HG03039 (cell line): ENCODE results near the gene PROM2.

ENCODE experiments used
- ATAC-seq: cut with Tn5 transposase; IDR thresholded peaks from one replicate; pipeline ENCODE4 v1.9.1; 2021; ENCODE audit warnings: mild to moderate bottlenecking, moderate library complexity; ENCODE audit not compliant: unreplicated experiment

The PROM2 gene

DNA sequence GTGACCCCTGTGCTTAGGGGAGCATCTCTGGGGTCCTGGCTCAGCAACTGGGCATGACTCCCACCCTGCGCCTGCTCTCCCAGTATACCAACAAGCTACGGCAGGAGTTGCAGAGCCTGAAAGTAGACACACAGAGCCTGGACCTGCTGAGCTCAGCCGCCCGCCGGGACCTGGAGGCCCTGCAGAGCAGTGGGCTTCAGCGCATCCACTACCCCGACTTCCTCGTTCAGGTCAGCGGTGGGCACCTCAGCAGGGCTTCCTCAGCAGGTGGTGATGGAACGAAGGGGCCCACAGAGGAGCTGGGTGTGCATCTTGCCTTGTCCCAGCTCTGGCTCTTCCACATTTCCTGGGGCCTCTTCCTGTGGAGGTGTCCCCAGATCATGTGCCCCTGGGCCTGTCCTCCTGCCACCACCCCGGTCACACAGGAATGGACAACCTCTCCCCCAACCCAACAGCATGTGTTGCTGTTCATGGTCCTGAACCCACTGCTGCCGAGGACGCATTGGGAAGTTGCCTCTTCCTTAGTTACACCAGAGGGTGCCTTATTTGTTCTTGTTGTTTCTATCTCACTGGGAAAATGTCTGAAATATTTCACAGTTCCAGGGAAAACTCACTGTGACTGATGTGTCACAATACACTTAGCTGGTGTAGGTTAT lies 10.8 kb downstream of the PROM2 start:
- ATAC-seq: no peak

DNA sequence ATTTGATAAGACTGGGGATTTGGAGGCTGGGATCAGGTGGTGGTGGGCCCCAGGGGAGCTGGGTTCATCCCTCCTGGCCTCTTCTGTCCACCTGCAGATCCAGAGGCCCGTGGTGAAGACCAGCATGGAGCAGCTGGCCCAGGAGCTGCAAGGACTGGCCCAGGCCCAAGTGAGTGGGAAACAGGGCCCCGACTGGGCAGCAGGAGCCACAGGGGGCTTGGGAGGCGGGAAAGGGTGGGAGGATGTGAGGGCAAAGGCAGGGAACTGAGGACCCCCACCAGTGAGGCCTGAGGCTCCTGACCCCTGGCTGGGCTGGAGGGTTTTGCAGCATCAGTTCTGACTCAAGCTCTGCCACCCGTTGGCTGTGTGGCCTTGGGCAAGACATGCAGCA lies 11.3 kb downstream of the PROM2 start:
- ATAC-seq: no peak

DNA sequence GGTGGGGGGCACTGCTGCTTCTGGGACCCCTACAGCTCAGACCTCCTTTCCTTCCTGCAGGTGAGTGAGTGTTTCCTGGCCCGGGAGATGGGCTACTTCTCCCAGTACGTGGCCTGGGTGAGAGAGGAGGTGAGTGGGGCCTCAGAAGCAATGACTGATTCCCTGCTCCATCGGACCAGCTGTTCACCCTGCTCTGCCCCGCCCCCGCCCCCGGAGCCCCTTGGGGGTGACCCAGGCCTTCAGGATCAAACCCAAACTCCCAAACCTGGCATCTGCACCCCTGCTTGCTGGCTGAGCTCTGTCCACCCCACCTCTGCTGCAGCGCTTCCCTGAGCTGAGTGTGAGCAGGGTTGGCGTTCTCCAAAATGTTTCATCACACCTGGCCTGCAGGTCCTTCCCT lies 13.1 kb downstream of the PROM2 start:
- no peak for ATAC-seq

DNA sequence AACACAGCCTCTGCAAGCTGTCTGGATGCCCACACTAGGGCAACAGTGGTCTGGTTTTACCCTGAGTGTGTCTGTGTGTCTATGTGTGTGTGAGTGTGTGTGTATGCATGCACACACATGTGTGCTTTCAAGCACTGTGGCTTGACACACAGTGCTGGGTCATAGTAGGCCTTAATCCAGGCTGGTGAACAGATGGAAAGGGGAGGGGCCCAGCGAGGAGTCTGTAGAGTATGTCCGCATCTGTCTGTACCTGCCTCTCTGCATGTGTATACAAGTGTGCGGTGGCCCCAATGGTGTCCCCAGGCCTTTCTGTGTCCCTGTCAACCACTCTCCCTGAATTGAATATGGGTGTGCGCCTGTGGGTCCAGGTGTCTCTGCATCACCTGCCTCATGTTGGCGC lies 13.6 kb downstream of the PROM2 start:
- no peak for ATAC-seq

DNA sequence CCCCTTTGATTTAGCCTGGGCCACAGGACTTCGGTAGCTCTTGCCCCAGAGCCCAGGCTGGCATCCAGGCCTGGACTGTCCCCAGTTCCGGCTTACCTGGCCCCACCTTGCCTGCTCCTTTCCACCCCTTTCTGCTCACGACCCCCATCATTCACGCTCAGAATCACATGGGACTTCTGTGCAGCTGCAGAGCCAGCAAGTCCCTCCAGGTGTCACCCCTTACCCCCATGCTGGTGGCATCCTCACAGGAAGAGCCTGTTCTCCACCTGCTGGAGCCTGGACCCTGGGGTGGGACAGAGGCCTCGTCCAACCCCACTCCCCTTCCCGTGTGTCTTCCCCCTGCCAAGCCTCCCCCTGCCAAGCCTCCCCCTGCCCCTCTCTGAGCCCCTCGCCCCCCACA lies 15.0 kb downstream of the PROM2 start:
- ATAC-seq: no peak

DNA sequence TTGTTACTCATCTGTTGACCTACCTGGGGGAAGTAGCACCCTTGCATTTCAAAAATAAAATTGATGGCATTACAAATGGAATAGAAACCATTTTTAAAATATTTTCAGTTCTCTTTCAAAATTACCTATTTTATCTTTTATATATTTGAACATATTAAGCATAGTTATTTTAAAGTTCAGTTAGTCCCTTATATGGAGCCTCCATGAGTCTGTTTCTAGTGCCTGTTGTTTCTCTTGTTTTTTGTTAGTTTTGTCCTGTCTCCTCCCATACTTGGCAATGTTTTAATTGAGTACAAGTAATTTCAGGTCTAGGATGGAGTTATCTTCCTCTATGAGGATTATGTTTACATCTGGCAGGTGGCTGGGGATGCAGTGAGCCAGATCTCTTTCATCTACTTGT lies 17.0 kb downstream of the PROM2 start:
- no peak for ATAC-seq

DNA sequence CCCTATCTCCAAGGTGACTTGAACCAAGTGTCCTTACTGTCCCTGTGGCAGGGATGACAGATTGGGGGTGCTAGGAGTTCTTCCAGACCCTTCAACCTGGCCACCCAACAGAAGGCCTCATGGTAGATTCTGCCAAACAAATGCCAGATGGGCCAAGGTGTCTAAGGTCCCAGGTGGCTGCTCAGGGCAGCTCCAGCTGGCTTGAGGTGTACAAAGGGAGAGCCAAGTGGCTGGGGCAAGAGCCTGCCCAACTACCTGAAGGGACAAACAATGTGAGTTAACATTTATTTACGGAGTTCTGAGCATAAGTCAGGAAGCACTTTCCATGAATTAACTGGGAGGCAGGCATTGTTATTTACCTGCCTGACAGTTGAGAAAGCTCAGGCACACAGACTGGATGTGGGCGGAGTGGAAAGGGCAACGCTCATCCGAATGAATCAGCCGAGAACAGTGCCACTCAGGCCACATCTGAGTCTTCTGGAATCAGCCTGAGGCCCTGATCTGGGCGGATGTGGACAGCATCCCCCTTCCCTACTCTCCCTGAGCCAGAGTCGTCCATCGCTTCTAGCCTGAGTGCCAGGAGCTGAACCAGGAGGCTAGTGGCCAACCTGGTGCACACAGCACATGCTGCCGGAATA lies 18.5 kb downstream of the PROM2 start:
- no peak for ATAC-seq

DNA sequence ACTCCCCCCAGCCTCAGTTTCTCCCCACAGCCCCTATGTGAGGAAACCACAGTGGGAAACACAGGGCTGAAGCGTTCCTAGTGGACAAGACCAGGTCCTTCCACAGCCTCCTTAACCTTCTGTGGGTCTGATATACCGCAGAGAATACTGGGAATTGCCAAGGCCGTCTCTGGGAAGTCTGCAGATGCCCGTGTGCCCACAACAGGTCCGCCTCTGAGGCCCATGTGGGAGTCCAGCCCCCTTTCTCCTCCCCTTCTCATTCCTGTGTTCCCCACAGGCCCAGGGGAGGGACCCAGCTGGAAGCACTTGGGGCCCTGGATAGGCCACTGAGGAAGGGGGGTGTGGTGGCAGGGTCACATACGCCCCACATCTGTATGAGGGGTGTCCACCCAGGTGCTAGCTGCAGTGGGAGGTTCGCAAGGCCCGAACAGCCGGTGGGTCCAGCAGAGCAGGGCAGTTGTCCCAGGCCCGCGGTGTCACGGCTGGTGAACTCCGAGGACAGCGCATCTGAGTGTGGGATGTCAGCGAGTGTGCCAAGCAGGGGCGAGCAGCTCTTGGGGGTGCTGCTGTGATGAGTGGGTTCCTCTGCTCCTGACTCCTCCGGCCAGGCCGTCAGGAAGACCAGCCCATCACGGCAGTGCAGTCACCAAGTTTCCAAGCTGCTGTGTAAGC lies 20.5 kb downstream of the PROM2 start:
- ATAC-seq: no peak

DNA sequence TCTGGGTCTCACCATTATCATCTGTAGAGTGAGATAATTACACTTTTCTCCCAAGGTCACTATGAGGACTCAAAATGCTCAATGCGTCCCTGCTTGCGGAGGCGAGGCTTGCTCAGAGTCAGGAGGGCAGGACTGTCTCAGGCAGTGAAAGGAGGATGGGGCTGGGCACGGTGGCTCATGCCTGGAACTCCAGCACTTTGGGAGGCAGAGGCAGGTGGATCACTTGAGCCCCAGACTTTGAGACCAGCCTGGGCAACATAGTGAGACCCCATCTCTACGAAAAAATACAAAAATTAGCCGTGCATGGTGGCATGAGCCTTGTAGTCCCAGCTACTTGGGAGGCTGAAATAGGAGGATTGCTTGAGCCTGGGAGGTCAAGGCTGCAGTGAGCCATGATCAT lies 21.1 kb downstream of the PROM2 start:
- no peak for ATAC-seq

DNA sequence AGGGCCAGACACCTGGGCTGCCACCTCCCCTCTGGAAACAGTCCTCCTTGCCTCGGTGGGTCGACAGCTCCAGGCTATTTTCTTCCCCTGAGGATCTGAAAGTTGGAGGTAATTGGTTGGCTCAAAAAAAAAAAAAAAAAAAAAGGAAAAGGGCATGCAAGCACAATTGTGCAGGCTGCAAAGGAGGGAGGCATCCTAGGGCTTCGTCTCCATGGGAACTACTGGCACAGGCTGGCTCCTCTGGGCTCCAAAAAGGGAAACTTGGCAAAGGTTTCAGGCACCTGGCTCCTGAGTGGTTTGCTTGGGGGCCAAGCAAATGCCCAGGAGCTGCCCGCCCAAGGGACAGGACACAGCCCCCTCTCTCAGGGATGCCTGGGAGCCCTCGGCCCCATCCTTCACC lies 21.8 kb downstream of the PROM2 start:
- ATAC-seq: no peak

DNA sequence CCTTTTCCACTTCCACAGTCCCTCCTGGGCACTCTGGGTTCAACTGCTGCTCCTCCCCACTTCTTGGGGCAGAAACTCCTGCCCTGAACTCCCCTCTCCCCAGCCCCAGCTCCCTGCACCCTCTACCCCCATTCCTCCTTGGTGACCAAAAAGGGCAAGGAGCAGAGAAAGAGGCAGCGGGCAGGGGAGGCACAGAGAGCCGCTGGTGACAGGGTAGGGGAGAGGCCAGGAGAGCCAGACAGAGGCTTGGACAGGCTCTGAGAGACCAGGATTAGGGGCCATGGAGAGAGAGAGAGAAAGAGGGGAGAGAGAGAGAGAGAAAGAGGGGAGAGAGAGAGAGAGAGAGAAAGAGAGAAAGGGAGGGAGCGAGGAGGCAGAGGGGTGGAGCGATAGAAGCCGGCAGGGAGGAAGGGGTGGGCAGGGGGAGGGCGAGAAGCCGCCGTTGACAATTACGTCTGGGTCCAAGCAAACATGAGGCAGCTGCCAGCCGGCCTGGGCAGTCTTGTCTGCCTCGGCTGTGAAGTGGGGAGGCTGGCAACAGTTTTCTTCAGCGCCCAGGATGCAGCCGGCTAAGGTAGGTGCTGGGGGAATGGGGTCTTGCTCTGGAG lies 22.7 kb downstream of the PROM2 start, which contains the start of gene KCNIP3:
Gene KCNIP3, plus strand, starts transcription at position 468 of the 608 bp plus-strand sequence. Its CDS starts 92 bp downstream, at position 560.
- no peak for ATAC-seq

DNA sequence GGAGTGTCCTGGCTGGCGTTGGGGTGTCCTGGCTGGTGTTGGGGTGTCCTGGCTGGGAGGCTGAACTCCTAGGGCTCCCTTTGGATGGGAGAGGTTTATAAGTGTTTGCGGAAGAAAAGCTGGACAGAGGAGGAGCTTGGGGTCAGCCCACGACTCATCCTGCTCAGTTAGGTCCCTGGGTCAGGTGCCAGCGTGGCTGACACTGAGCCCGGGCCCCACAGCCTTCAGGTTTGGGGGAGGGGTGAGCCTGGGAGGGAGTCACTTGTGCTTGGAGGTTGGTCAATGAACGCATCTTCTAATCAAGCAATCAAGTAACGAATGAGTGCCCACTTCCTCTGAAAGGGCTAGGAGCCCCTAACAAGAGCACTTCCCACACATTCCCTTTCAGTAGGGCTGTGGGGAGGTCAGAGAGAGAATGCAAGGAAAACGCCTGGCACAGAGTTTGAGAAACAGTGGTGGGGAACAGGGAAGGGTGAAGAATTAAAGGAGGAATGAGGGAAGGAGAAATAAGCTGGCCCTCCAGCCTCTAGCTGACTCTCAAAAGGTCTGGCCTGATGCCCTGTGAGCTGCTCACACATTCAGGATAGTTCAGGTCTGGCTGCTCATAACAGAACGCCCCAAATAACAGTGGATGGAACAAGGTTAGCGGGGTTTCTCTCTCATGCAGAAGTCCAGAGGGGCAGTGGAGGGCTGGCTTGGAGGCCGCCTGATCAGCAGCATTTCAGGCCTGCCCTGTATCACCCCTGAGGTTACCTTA lies 23.6 kb downstream of the PROM2 start:
- ATAC-seq: no peak

DNA sequence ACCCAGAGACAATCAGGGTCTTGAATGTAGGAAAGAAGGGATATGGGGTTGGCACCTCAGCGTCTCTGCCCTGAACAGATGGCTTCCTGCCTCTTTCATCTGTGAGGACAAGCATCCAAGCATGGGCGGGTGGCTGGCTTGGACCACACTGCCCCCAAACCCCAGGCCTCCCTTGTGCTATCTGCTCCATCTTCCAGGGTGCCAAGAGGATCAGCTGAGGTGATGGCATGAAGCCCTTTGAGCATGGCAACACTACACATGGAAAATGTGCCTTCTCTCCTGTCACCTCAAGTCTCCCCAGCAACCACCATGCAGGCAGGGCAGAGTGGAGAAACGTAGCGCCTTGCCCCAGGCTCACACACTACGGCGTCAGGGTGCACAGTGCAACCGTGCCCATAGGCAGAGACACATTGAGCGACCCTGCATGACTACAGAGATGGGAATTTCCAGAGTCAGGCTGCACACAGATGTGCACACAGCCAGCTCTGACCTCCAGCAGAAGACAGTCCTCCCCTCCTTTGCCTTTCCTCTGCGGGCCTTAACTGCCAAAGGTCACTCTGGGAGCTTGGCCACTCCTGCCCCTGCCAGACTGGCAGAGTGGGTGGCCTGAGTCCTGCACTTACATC lies 24.4 kb downstream of the PROM2 start:
- ATAC-seq: no peak

DNA sequence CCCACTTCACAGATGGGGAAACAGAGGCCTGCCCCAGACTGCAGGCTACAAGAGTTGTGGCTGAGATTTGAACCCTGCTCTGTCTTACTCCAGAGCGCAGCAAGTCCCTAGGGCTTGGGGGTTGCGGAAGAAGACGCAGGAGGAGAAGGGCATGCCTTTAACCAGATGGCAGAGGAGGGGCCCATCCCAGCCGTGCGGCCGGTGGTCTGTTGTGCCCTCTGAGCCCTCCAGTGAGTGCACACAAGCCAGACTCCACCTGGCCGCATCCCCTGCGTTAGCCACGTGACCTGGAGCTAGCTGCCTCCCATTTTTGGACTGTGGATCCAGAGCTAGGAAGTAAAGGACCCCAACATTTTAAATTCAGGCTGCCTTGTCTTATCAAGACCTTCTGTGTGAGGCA lies 25.7 kb downstream of the PROM2 start:
- ATAC-seq: no peak

DNA sequence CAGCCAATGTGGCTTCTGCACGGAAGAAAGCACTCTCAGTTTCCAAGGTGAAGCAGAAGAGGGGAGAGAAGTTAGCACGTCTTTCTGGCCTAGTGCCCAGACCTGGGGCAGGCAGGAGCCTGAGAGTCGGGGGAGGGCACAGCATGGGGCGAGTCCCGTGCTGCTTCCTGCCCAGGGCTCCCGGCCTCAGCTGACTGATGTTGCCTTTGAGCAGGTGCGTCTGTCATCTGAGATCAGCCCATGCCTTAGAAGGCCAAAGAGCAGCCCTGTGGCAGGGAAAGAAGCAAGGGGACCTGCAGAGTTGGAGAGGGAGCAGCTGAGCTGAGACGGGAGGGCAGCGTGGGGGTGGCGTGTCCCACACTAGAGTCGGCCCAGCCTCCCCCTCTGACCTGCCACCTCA lies 26.2 kb downstream of the PROM2 start:
- no peak for ATAC-seq

DNA sequence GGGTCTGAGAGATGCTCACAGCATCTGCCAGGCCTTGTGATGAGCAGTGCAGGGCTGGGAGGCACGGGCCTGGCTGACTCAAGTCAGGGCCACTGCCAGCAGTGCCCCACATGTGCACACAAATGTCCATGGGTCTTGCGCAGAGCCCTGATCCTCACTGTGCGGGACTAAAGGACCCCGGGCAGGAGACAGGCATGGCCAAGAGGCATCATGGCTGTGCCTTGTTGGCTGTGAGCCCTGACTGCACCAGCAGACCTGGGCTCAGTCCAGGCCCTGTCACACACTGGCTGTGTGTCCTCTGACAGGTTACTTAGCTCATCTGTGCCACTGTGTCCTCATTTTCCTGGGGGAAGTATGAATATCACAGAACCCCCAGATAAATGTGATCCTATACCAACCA lies 26.9 kb downstream of the PROM2 start:
- no peak for ATAC-seq

DNA sequence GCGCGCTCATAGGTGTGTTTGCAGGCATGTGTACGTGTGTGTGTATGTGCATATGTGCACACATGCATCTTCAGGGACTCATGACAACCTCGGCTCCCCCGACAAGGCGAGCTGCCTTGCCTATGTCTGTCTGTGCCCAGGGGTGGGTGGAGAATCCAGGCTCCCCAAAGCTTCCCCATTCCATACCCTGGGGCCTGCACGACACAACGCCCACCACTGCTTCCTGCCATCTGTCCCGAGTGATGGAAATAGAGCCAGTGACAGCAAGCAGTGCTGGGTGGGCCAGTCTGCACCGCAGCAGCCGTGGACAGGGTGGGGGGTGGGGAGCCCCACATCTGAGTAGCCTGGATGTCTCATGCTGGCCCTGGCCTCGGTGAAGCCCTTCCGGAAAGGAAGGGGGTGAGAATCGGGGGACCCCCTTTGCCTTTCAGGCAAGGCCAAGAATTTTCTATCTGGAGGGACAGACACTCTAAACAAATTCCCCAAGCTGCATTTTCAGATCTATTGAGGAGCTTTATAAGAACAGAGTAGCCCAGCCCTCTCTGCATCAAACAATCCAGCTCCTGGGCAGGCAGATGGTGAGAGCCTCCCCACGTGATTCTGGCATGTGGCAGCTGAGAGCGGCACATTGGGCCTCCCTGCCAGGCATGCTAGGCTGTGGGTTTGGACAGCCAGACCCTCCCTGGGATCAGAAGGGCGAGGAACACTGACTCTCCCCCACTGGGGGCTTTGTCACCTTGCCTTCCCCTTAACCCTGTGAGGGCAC lies 27.8 kb downstream of the PROM2 start:
- ATAC-seq: no peak

DNA sequence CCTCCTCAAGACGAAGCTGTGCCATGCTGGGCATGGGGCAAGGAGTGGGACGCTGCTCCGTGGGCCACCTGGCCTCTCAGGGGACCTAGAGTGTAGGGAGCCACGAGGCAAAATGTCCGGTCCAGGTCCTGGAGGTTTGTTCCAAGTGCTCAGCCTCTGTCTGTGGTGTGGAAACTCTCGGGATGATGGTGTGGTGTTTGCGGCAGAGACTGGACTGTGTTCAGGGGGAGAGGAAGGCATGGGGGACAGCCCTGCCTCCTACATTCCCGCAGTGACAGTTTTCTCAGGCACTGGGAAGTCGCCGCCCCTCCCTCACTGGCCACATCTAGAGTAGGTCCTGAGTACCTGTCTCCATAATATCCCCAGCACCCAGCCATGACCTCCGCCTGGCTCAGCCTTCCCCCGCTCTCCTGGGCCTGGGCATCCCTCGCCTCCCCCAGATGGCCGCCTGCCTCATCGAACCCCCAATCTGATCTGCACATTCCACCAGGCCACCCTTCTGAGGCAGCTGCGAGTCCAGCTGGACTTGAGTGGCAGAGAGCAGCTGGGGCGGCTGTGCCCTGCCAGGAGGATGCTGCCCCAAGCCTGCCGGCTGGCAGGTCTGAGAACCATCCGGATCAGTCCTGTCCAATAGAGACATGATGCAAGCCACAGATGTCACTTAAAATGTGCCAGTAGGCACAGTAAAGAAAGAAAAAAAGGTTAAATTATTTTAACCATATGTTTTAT lies 29.1 kb downstream of the PROM2 start:
- no peak for ATAC-seq

DNA sequence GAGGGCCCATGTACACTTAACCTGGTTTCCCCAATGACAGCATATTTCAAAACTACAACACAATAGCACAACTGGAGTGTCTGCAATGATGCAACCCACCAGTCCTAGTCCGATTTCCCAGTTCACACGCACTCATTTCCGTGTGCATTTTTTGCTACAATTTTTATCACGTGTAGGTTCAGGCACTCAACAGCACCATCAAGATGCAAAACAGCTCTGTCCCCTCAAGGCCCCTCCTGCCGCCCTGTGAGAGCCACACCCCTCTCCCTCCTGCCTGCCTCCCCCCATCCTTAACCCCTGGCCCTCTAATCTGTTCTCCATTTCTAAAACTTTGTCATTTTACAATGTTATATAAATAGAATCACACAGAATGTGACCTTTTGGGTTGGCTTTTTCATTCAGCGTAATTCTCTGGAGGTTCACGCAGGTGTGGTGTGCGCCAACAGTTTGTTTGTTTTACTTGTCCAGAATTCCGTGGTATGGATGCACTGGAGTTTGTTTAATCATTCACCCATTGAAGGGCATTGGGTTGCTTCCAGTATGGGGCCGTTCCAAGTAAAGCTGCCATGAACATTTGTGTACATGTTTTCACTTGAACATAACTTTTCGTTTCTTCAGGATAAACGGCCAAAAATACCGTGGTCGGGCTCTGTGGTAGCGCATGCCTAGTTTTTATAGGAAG lies 31.3 kb downstream of the PROM2 start:
- no peak for ATAC-seq
